Neuron (in vitro differentiated cells): ENCODE data around the gene MICU1.
"Not testable (repeated sequence)": the region's sequence is repeated elsewhere in the genome, so short reads cannot be mapped to it uniquely, and the experiment has no call there.

Experiments used
- H2AFZ ChIP-seq: one replicate; pipeline ENCODE4 v1.6.1; 2013; ENCODE audit warnings: low read depth, mild to moderate bottlenecking, inconsistent platforms, low read length, moderate library complexity
- H3K27me3 ChIP-seq: one replicate; pipeline ENCODE4 v1.6.1; 2013; ENCODE audit warnings: low read length; ENCODE audit not compliant: insufficient read depth
- H3K36me3 ChIP-seq: one replicate; pipeline ENCODE4 v1.6.1; 2013; ENCODE audit warnings: low read length; ENCODE audit not compliant: insufficient read depth
- H3K4me1 ChIP-seq: one replicate; pipeline ENCODE4 v1.6.1; 2013; ENCODE audit warnings: low read length; ENCODE audit not compliant: insufficient read depth
- H3K4me3 ChIP-seq: 2 replicates; pipeline ENCODE4 v1.5.1; 2013; ENCODE audit warnings: mild to moderate bottlenecking, low read length, moderate library complexity
- H3K9me3 ChIP-seq: one replicate; pipeline ENCODE4 v1.6.1; 2013; ENCODE audit warnings: low read length

Gene MICU1

GRCh38 chr10:72649291-72649690 is 23.4 kb upstream of the MICU1 start:
- no peaks in the 10 kb centered on the region for H3K36me3 ChIP-seq
- H3K4me3 ChIP-seq: no peak overlapping the region
- no peaks in the 10 kb centered on the region for H3K9me3 ChIP-seq
- H3K4me1 ChIP-seq: no peaks in the 10 kb centered on the region
- H3K27me3 ChIP-seq: peaks cover under 1% of the 10 kb centered on the region
- H2AFZ ChIP-seq: no peak overlapping the region

GRCh38 chr10:72648301-72648700 is 22.4 kb upstream of the MICU1 start:
- H3K4me3 ChIP-seq: no peak overlapping the region
- no peaks in the 10 kb centered on the region for H3K27me3 ChIP-seq
- no peaks in the 10 kb centered on the region for H3K4me1 ChIP-seq
- H3K36me3 ChIP-seq: no peaks in the 10 kb centered on the region
- H3K9me3 ChIP-seq: no peaks in the 10 kb centered on the region
- no peak overlapping the region for H2AFZ ChIP-seq

- not testable (repeated sequence) for H2AFZ ChIP-seq, H3K4me1 ChIP-seq, H3K36me3 ChIP-seq, H3K27me3 ChIP-seq, H3K9me3 ChIP-seq, H3K4me3 ChIP-seq
Measured at GRCh38 chr10:72646971-72647370, 21.1 kb upstream of the MICU1 start.

DNA sequence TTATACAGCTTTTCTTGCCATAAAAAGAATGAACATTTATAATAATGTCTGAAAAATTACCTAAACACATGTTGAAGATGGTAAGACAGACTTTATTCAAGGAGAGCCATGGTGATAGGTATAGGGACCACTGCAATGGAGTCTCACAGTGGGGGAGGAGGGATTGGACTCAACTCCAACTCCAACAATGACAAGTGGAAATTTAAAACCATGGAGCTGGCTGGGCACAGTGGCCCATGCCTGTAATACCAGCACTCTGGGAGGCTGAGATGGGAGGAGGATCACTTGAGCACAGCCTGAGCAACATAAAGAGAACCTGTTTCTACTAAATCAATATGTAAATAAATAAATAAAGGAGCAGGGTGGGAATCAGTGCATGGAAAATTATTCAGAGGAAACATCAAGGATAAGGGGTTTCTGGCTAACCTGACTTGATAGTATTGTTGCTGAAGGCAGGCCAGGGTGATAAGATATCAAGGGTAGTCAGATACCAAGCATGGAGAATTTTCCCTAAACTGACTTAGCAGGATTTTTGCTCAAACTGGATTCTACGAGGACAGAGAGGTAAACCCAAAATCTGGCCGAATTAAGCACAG is 19.5 kb upstream of the MICU1 start:
- Histone ChIP-seq H3K36me3 (no peaks in the 10 kb centered on the region), H3K4me1 (no peaks in the 10 kb centered on the region), H3K4me3 (no peak overlapping the region), H3K9me3 (no peaks in the 10 kb centered on the region), H3K27me3 (no peaks in the 10 kb centered on the region), H2AFZ (no peak overlapping the region)

DNA sequence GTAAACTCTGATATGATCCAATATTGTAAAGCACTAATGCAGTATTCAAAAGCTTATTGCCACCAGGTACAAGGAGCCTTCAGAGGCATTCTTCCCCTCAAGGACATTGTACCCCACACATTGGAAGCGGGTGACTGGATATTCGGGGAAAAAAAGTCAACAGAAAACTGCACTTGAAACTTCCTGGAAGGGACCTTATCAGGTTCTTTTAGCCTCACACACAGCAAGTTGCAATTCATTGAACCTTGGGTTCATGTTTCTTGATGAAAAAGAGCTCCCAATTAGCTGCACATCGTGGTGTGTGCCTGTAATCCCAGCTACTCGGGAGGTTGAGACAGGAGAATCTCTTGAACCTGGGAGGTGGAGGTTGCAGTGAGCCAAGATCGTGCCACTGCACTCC is 16.4 kb upstream of the MICU1 start:
- Histone ChIP-seq H2AFZ (no peak overlapping the region), H3K36me3 (no peaks in the 10 kb centered on the region), H3K4me3 (no peak overlapping the region), H3K9me3 (no peaks in the 10 kb centered on the region), H3K27me3 (no peaks in the 10 kb centered on the region), H3K4me1 (no peaks in the 10 kb centered on the region)

GRCh38 chr10:72639441-72639873 is 13.6 kb upstream of the MICU1 start:
- no peaks in the 10 kb centered on the region for H3K27me3 ChIP-seq
- H3K36me3 ChIP-seq: no peaks in the 10 kb centered on the region
- H2AFZ ChIP-seq: no peak overlapping the region
- H3K4me1 ChIP-seq: no peaks in the 10 kb centered on the region
- H3K4me3 ChIP-seq: no peak overlapping the region
- H3K9me3 ChIP-seq: no peaks in the 10 kb centered on the region

DNA sequence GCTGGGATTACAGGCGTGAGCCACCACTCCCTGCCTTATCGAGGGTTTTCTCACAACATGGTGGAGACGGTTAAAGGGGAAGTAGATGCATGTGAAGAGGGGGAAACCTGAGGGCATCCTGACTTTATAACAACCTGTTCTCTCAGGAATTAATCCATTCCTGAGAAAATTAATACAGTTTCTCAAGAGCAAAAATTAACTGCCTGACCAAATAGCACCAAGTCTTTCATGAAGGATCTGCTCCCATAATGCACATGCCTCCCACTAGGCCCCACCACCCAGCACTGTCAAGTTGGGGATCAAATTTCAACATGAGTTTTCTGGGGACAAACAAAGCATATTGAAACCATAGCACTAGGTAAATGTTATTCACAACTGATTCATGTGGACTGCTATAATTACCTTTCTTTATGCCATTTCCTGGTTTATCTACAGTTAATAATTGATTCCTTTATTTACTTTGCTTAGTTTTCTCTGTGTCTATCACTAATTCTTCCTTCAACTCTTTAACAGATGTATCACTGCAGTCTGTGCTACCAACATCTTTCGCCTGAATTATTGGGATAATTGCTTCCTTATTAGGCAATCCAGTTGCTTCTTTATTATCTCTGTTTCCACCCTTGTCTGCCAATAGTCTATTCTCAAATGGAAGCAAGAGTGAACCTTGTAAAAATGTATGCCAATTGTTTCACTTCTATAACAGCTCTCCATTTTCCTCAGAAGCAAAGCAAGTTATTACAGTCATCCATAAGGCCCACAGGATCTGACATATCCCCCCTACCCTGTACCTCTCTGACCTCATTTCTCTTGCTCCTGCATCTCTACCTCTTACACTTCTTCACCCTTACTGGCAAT is 12.9 kb upstream of the MICU1 start:
- Histone ChIP-seq H3K4me1 (no peaks in the 10 kb centered on the region), H3K4me3 (no peak overlapping the region), H3K36me3 (no peaks in the 10 kb centered on the region)

GRCh38 chr10:72637398-72637857 is 11.5 kb upstream of the MICU1 start:
- no peaks in the 10 kb centered on the region for H3K4me1 ChIP-seq
- no peaks in the 10 kb centered on the region for H3K36me3 ChIP-seq
- H2AFZ ChIP-seq: no peak overlapping the region
- no peak overlapping the region for H3K4me3 ChIP-seq
- H3K9me3 ChIP-seq: no peaks in the 10 kb centered on the region
- H3K27me3 ChIP-seq: no peaks in the 10 kb centered on the region

More for the DNA sequence above, 12.9 kb upstream of the MICU1 start:
- Histone ChIP-seq H2AFZ (no peak overlapping the region), H3K27me3 (no peaks in the 10 kb centered on the region), H3K9me3 (no peaks in the 10 kb centered on the region)

DNA sequence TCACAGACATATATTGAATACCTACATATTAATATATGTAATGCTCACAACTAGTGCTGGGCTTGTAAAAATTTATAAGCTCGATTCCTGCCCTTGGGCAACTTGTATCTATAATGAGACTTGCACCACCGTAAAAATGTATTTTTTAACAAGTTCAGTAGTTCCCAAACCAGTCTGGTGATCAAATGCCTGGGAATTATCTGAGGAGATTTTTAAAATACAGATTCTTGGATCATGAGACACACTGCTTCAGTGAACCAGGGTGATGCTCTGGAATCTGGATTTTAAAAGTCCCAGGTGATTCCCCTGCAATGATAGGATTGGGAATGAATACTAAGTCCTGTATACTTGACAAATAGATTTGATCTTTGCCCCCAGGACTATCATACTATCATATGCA is 4.3 kb upstream of the MICU1 start:
- Histone ChIP-seq H3K4me1 (peaks cover 3% of the 10 kb centered on the region), H3K36me3 (no peaks in the 10 kb centered on the region), H3K27me3 (no peaks in the 10 kb centered on the region), H2AFZ (no peak overlapping the region), H3K4me3 (no peak overlapping the region), H3K9me3 (no peaks in the 10 kb centered on the region)

DNA sequence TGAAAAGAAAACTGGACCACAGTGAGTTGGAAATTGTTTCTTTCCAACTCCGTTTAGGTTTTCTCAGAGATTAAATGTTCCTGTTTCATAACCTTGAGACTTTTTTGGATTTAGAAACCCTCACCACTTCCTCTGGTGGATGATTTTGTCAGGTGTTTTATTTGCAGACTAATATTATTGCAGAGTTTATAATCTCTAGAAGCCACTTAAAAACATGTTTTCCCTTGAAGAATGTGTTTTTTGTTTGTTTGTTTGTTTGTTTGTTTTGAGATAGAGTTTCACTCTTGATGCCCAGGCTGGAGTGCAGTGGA is 520 bp upstream of the MICU1 start:
- Histone ChIP-seq H3K36me3 (no peaks in the 10 kb centered on the region), H2AFZ (peak overlapping the region; percentile 64), H3K4me1 (peaks cover 7% of the 10 kb centered on the region), H3K9me3 (no peaks in the 10 kb centered on the region), H3K4me3 (peak overlapping the region; percentile 91), H3K27me3 (no peaks in the 10 kb centered on the region)

GRCh38 chr10:72625276-72625607 is 637 bp downstream of the MICU1 start:
- peaks cover 7% of the 10 kb centered on the region for H3K4me1 ChIP-seq
- no peaks in the 10 kb centered on the region for H3K36me3 ChIP-seq
- H3K4me3 ChIP-seq: peak overlapping the region; percentile 91
- H3K27me3 ChIP-seq: no peaks in the 10 kb centered on the region
- no peaks in the 10 kb centered on the region for H3K9me3 ChIP-seq
- peak overlapping the region; percentile 64 for H2AFZ ChIP-seq

GRCh38 chr10:72622271-72622670 is 3.6 kb downstream of the MICU1 start:
- H3K9me3 ChIP-seq: no peaks in the 10 kb centered on the region
- H3K4me3 ChIP-seq: no peak overlapping the region
- no peaks in the 10 kb centered on the region for H3K27me3 ChIP-seq
- H2AFZ ChIP-seq: no peak overlapping the region
- peaks cover 7% of the 10 kb centered on the region for H3K4me1 ChIP-seq
- no peaks in the 10 kb centered on the region for H3K36me3 ChIP-seq

- Histone ChIP-seq H3K9me3 (no peaks in the 10 kb centered on the region), H3K4me3 (no peak overlapping the region)
Measured at GRCh38 chr10:72616716-72617115, 9.2 kb downstream of the MICU1 start.

GRCh38 chr10:72615970-72616369 is 9.9 kb downstream of the MICU1 start:
- H3K9me3 ChIP-seq: no peaks in the 10 kb centered on the region
- H3K36me3 ChIP-seq: no peaks in the 10 kb centered on the region
- no peaks in the 10 kb centered on the region for H3K27me3 ChIP-seq
- no peaks in the 10 kb centered on the region for H3K4me1 ChIP-seq
- H2AFZ ChIP-seq: no peak overlapping the region
- H3K4me3 ChIP-seq: no peak overlapping the region

More at GRCh38 chr10:72616716-72617115, 9.2 kb downstream of the MICU1 start:
- H2AFZ ChIP-seq: no peak overlapping the region
- H3K4me1 ChIP-seq: no peaks in the 10 kb centered on the region
- no peaks in the 10 kb centered on the region for H3K27me3 ChIP-seq
- H3K36me3 ChIP-seq: no peaks in the 10 kb centered on the region
